ENCODE measurements around the gene DEPDC1B. TPM values are rescaled to one million over a fixed set of nuclear protein-coding genes. Genes with fewer than 3 reads are reported as not detected.
A peak's percentile ranks its signal among the peaks of the same experiment; 100 is the strongest.
"Not testable (repeated sequence)": the region's sequence is repeated elsewhere in the genome, so short reads cannot be mapped to it uniquely, and the experiment has no call there.

DEPDC1B gene
- total RNA-seq, 1 experiment from 2014 or later, result 18.8 TPM

- DNase-seq (ENCODE audit: low read depth, low spot score), result no peak
- in situ Hi-C loops (cut with HindIII; ENCODE audit: low pct_unique_long_range_greater_than_20kb, low sequenced_read_pairs), result no loop called here
These were observed 4.0 kb upstream of the DEPDC1B start for GRCh38 chr5:60703944-60704343.

GRCh38 chr5:60701321-60701968 is 1.5 kb upstream of the DEPDC1B start:
- in situ Hi-C loops (cut with HindIII; ENCODE audit: low pct_unique_long_range_greater_than_20kb, low sequenced_read_pairs), result no loop called here
- no peak for DNase-seq (ENCODE audit: low read depth, low spot score)

- no peak for DNase-seq (ENCODE audit: low read depth, low spot score)
- in situ Hi-C loops (cut with HindIII; ENCODE audit: low pct_unique_long_range_greater_than_20kb, low sequenced_read_pairs), result no loop called here
These were observed 421 bp upstream of the DEPDC1B start for GRCh38 chr5:60700416-60700757.

- DNase-seq (ENCODE audit: low read depth, low spot score), result peak; percentile 31
- in situ Hi-C loops (cut with HindIII; ENCODE audit: low pct_unique_long_range_greater_than_20kb, low sequenced_read_pairs), result loop anchor here (25.0 kb wide), 1 partner anchor 238 kb away; the partner anchor contains the start of genes ERCC8 and NDUFAF2
These were observed 718 bp downstream of the DEPDC1B start for GRCh38 chr5:60699288-60699608.

GRCh38 chr5:60698336-60698735 is 1.6 kb downstream of the DEPDC1B start:
- DNase-seq (ENCODE audit: low read depth, low spot score), result peak; percentile 34
- in situ Hi-C loops (cut with HindIII; ENCODE audit: low pct_unique_long_range_greater_than_20kb, low sequenced_read_pairs), result loop anchor here (25.0 kb wide), 1 partner anchor 239 kb away; the partner anchor contains the start of genes ERCC8 and NDUFAF2

GRCh38 chr5:60690326-60690725 is 9.6 kb downstream of the DEPDC1B start:
- DNase-seq (ENCODE audit: low read depth, low spot score), result no peak
- in situ Hi-C loops (cut with HindIII; ENCODE audit: low pct_unique_long_range_greater_than_20kb, low sequenced_read_pairs), result loop anchor here (25.0 kb wide), 1 partner anchor 247 kb away; the partner anchor contains the start of genes ERCC8 and NDUFAF2

- in situ Hi-C loops (cut with HindIII; ENCODE audit: low pct_unique_long_range_greater_than_20kb, low sequenced_read_pairs), result loop anchor here (25.0 kb wide), 1 partner anchor 248 kb away; the partner anchor contains the start of genes ERCC8 and NDUFAF2
- no peak for DNase-seq (ENCODE audit: low read depth, low spot score)
These were observed 11.0 kb downstream of the DEPDC1B start for GRCh38 chr5:60688980-60689379.

GRCh38 chr5:60687927-60688720 is 11.8 kb downstream of the DEPDC1B start:
- peak; percentile 85 for DNase-seq (ENCODE audit: low read depth, low spot score)
- in situ Hi-C loops (cut with HindIII; ENCODE audit: low pct_unique_long_range_greater_than_20kb, low sequenced_read_pairs), result loop anchor here (25.0 kb wide), 1 partner anchor 249 kb away; the partner anchor contains the start of genes ERCC8 and NDUFAF2

- no peak for DNase-seq (ENCODE audit: low read depth, low spot score)
- in situ Hi-C loops (cut with HindIII; ENCODE audit: low pct_unique_long_range_greater_than_20kb, low sequenced_read_pairs), result loop anchor here (25.0 kb wide), 1 partner anchor 251 kb away; the partner anchor contains the start of genes ERCC8 and NDUFAF2
These were observed 13.8 kb downstream of the DEPDC1B start for GRCh38 chr5:60686157-60686556.

GRCh38 chr5:60685700-60686099 is 14.3 kb downstream of the DEPDC1B start:
- in situ Hi-C loops (cut with HindIII; ENCODE audit: low pct_unique_long_range_greater_than_20kb, low sequenced_read_pairs), result loop anchor here (25.0 kb wide), 1 partner anchor 252 kb away; the partner anchor contains the start of genes ERCC8 and NDUFAF2

GRCh38 chr5:60685028-60685427 is 14.9 kb downstream of the DEPDC1B start:
- in situ Hi-C loops (cut with HindIII; ENCODE audit: low pct_unique_long_range_greater_than_20kb, low sequenced_read_pairs), result loop anchor here (25.0 kb wide), 1 partner anchor 252 kb away; the partner anchor contains the start of genes ERCC8 and NDUFAF2
- DNase-seq (ENCODE audit: low read depth, low spot score), result no peak

More at GRCh38 chr5:60685700-60686099, 14.3 kb downstream of the DEPDC1B start:
- DNase-seq (ENCODE audit: low read depth, low spot score), result no peak

GRCh38 chr5:60682007-60682406 is 18.0 kb downstream of the DEPDC1B start:
- in situ Hi-C loops (cut with HindIII; ENCODE audit: low pct_unique_long_range_greater_than_20kb, low sequenced_read_pairs), result loop anchor here (25.0 kb wide), 1 partner anchor 255 kb away; the partner anchor contains the start of genes ERCC8 and NDUFAF2

GRCh38 chr5:60679816-60680215 is 20.1 kb downstream of the DEPDC1B start:
- DNase-seq (ENCODE audit: low read depth, low spot score), result no peak
- in situ Hi-C loops (cut with HindIII; ENCODE audit: low pct_unique_long_range_greater_than_20kb, low sequenced_read_pairs), result loop anchor here (25.0 kb wide), 1 partner anchor 257 kb away; the partner anchor contains the start of genes ERCC8 and NDUFAF2

More at GRCh38 chr5:60682007-60682406, 18.0 kb downstream of the DEPDC1B start:
- DNase-seq (ENCODE audit: low read depth, low spot score), result not testable (repeated sequence)

- peak; percentile 73 for DNase-seq (ENCODE audit: low read depth, low spot score)
- in situ Hi-C loops (cut with HindIII; ENCODE audit: low pct_unique_long_range_greater_than_20kb, low sequenced_read_pairs), result loop anchor here (25.0 kb wide), 1 partner anchor 259 kb away; the partner anchor contains the start of genes ERCC8 and NDUFAF2
These were observed 21.9 kb downstream of the DEPDC1B start for GRCh38 chr5:60677850-60678664.

- in situ Hi-C loops (cut with HindIII; ENCODE audit: low pct_unique_long_range_greater_than_20kb, low sequenced_read_pairs), result loop anchor here (25.0 kb wide), 1 partner anchor 262 kb away; the partner anchor contains the start of genes ERCC8 and NDUFAF2
- no peak for DNase-seq (ENCODE audit: low read depth, low spot score)
These were observed 24.7 kb downstream of the DEPDC1B start for GRCh38 chr5:60675286-60675685.

GRCh38 chr5:60674251-60675069 is 25.5 kb downstream of the DEPDC1B start:
- DNase-seq (ENCODE audit: low read depth, low spot score), result no peak
- in situ Hi-C loops (cut with HindIII; ENCODE audit: low pct_unique_long_range_greater_than_20kb, low sequenced_read_pairs), result loop anchor here (25.0 kb wide), 1 partner anchor 263 kb away; the partner anchor contains the start of genes ERCC8 and NDUFAF2

Data from SK-MEL-5 (cell line).